H1 (cell line): Measurements from ENCODE around the gene C1GALT1C1. TPM values are rescaled to one million over a fixed set of nuclear protein-coding genes. Genes with fewer than 3 reads are reported as not detected.

Experiments used
- CTCF ChIA-PET: fragments of 300-600 bp; sonication (Branson Sonifier 250); formaldehyde crosslinking; loops from one replicate; lab custom pipeline; 2021; ENCODE audit not compliant: partially characterized antibody; lab: Charles Lee
- POLR2A ChIA-PET: fragments of 300-600 bp; sonication (Branson Sonifier 250); formaldehyde crosslinking; loops from one replicate; lab custom pipeline; 2021; ENCODE audit warnings: inconsistent platforms; ENCODE audit not compliant: partially characterized antibody; lab: Charles Lee
- DNase-seq, 2 experiments: peaks; one replicate each; pipeline versions ENCODE4 v3.0.0 to v3.0.0-alpha.2; 2010 to 2022; ENCODE audit warnings: low spot score in 2 of 2, low read depth in 1 of 2, mixed read lengths in 1 of 2
- FAIRE-seq: peaks from 2 replicates; lab custom pipeline; 2011; peaks lifted over from hg19 to GRCh38; lab: Jason Lieb, UNC
- H2AFZ ChIP-seq: 2 replicates; pipeline ENCODE4 v1.8.1; 2012; ENCODE audit warnings: low read length, inconsistent platforms
- H2AK5ac ChIP-seq: 2 replicates; pipeline ENCODE4 v1.6.1; 2013; ENCODE audit warnings: low read depth, low read length
- H2BK120ac ChIP-seq: replicated peaks from 2 replicates; pipeline ENCODE3; 2013; ENCODE audit warnings: low read depth, low read length, inconsistent platforms
- H2BK12ac ChIP-seq: 2 replicates; pipeline ENCODE4 v1.6.1; 2013; ENCODE audit warnings: low read depth, low read length
- H2BK15ac ChIP-seq: 2 replicates; pipeline ENCODE4 v1.6.1; 2013; ENCODE audit warnings: low read length
- H2BK20ac ChIP-seq: 2 replicates; pipeline ENCODE4 v1.6.1; 2013; ENCODE audit warnings: low read length
- H2BK5ac ChIP-seq: 2 replicates; pipeline ENCODE4 v1.6.1; 2013; ENCODE audit warnings: low read depth, low read length
- H3K14ac ChIP-seq: 2 replicates; pipeline ENCODE4 v1.6.1; 2013; ENCODE audit warnings: inconsistent platforms; ENCODE audit not compliant: insufficient read length
- H3K18ac ChIP-seq: 2 replicates; pipeline ENCODE4 v1.6.1; 2013; ENCODE audit warnings: low read length; ENCODE audit errors: extremely low read depth
- H3K23ac ChIP-seq: 2 replicates; pipeline ENCODE4 v1.6.1; 2013; ENCODE audit warnings: inconsistent platforms; ENCODE audit not compliant: insufficient read length
- H3K23me2 ChIP-seq: 2 replicates; pipeline ENCODE4 v1.6.1; 2013; ENCODE audit warnings: low read depth, low read length
- H3K27ac ChIP-seq: 2 replicates; pipeline ENCODE4 v1.6.1; 2011; ENCODE audit warnings: low read depth, low read length, inconsistent platforms
- H3K27me3 ChIP-seq, 4 experiments: replicated peaks in 1 of 4; 1 replicate in 1 of 4; 2 replicates in 3 of 4; pipeline versions ENCODE4 v1.6.1 to v1.8.1; 2011 to 2013; ENCODE audit warnings: low read length in 3 of 4, mild to moderate bottlenecking in 3 of 4, inconsistent platforms in 2 of 4, mixed read lengths in 2 of 4, moderate library complexity in 1 of 4; ENCODE audit not compliant: control insufficient read depth in 3 of 4, insufficient read depth in 3 of 4; ENCODE audit errors: extremely low read depth in 1 of 4
- H3K36me3 ChIP-seq, 4 experiments: 2 replicates each; pipeline versions ENCODE4 v1.6.1 to v1.8.1; 2011 to 2013; ENCODE audit warnings: mild to moderate bottlenecking in 4 of 4, low read length in 3 of 4, moderate library complexity in 2 of 4, control low read depth in 1 of 4, inconsistent platforms in 1 of 4; ENCODE audit not compliant: insufficient read depth in 4 of 4, control insufficient read depth in 2 of 4
- H3K4ac ChIP-seq: replicated peaks from 2 replicates; pipeline ENCODE3; 2013; ENCODE audit warnings: low read length, low read depth, mixed read lengths, inconsistent platforms; ENCODE audit not compliant: insufficient read length
- H3K4me1 ChIP-seq, 4 experiments: replicated peaks in 1 of 4; 1 replicate in 1 of 4; 2 replicates in 3 of 4; pipeline versions ENCODE4 v1.6.1 to v1.8.1; 2011 to 2013; ENCODE audit warnings: low read length in 3 of 4, inconsistent platforms in 2 of 4, mixed read lengths in 1 of 4; ENCODE audit not compliant: insufficient read depth in 4 of 4, control insufficient read depth in 3 of 4
- H3K4me2 ChIP-seq, 2 experiments: 2 replicates each; pipeline versions ENCODE4 v1.6.1 to v1.8.1; 2011 to 2013; ENCODE audit warnings: low read depth in 2 of 2, low read length in 2 of 2, control low read depth in 1 of 2, inconsistent platforms in 1 of 2, mild to moderate bottlenecking in 1 of 2; ENCODE audit not compliant: insufficient read depth in 1 of 2
- H3K4me3 ChIP-seq, 4 experiments: fragments of 200-600, 300-600 bp in 1 of 4; sonication (generic), shearing (Covaris generic), sonication (Bioruptor Twin) in 1 of 4; 2 replicates each; pipeline versions ENCODE4 v1.5.1 to v1.8.1; 2011 to 2016; ENCODE audit warnings: low read length in 4 of 4, low read depth in 3 of 4, control low read depth in 2 of 4, inconsistent platforms in 2 of 4, mild to moderate bottlenecking in 2 of 4, mixed read lengths in 1 of 4, moderate library complexity in 1 of 4; ENCODE audit not compliant: insufficient read depth in 2 of 4; ENCODE audit errors: extremely low read depth in 1 of 4
- H3K56ac ChIP-seq: replicated peaks from 2 replicates; pipeline ENCODE3; 2013; ENCODE audit warnings: low read depth, mild to moderate bottlenecking, mixed read lengths, low read length, inconsistent platforms; ENCODE audit not compliant: insufficient read length
- H3K79me1 ChIP-seq: 2 replicates; pipeline ENCODE4 v1.6.1; 2013; ENCODE audit warnings: low read depth, low read length, control low read depth
- H3K79me2 ChIP-seq, 2 experiments: 2 replicates each; pipeline versions ENCODE4 v1.6.1 to v1.8.1; 2012 to 2013; ENCODE audit warnings: low read length in 2 of 2, mild to moderate bottlenecking in 2 of 2, inconsistent platforms in 1 of 2; ENCODE audit not compliant: insufficient read depth in 2 of 2, control insufficient read depth in 1 of 2
- H3K9ac ChIP-seq, 4 experiments: replicated peaks in 1 of 4; 1 replicate in 1 of 4; 2 replicates in 3 of 4; pipeline versions ENCODE4 v1.6.1 to v1.8.1; 2011 to 2013; ENCODE audit warnings: low read depth in 3 of 4, low read length in 3 of 4, control low read depth in 2 of 4, mild to moderate bottlenecking in 2 of 4, moderate library complexity in 2 of 4, inconsistent platforms in 1 of 4; ENCODE audit errors: extremely low read depth in 1 of 4
- H3K9me3 ChIP-seq, 2 experiments: 2 replicates each; pipeline versions ENCODE4 v1.6.1 to v1.8.1; 2012 to 2013; ENCODE audit warnings: mild to moderate bottlenecking in 2 of 2, moderate library complexity in 2 of 2, control low read depth in 1 of 2, inconsistent platforms in 1 of 2, low read depth in 1 of 2, low read length in 1 of 2, mixed read lengths in 1 of 2; ENCODE audit not compliant: insufficient read depth in 2 of 2
- H4K20me1 ChIP-seq, 2 experiments: replicated peaks in 1 of 2; 2 replicates each; pipeline versions ENCODE3 to v1.8.1; 2011 to 2013; ENCODE audit warnings: inconsistent platforms in 2 of 2, low read length in 2 of 2, mild to moderate bottlenecking in 1 of 2; ENCODE audit not compliant: insufficient read depth in 2 of 2, control insufficient read depth in 1 of 2
- H4K5ac ChIP-seq: 2 replicates; pipeline ENCODE4 v1.6.1; 2013; ENCODE audit warnings: low read length, low read depth, mixed read lengths, inconsistent platforms; ENCODE audit not compliant: insufficient read length
- H4K8ac ChIP-seq: 2 replicates; pipeline ENCODE4 v1.8.0; 2013; ENCODE audit warnings: mild to moderate bottlenecking, moderate library complexity, low read length, inconsistent platforms; ENCODE audit not compliant: insufficient read depth; ENCODE audit errors: extremely low read depth
- H4K91ac ChIP-seq: replicated peaks from 2 replicates; pipeline ENCODE3; 2013; ENCODE audit warnings: low read length, mixed read lengths, inconsistent platforms; ENCODE audit not compliant: insufficient read length
- BCL11A ChIP-seq, 2 experiments: IDR thresholded peaks; one replicate each; pipeline ENCODE4 v1.6.1; 2011; ENCODE audit warnings: low read depth in 2 of 2, low read length in 2 of 2, mild to moderate bottlenecking in 2 of 2
- CTBP2 ChIP-seq: IDR thresholded peaks from 2 replicates; pipeline ENCODE4 v1.7.0; 2011; ENCODE audit warnings: borderline replicate concordance, mild to moderate bottlenecking, moderate library complexity, mixed read lengths, low read length; ENCODE audit not compliant: insufficient read depth, insufficient read length
- HDAC2 ChIP-seq, 2 experiments: fragments of 300-600 bp in 1 of 2; sonication (generic) in 1 of 2; IDR thresholded peaks; 2 replicates each; pipeline ENCODE4 v1.6.1; 2011 to 2012; ENCODE audit warnings: low read depth in 2 of 2, low read length in 2 of 2, mild to moderate bottlenecking in 2 of 2, moderate library complexity in 2 of 2, borderline replicate concordance in 1 of 2, inconsistent platforms in 1 of 2
- KDM1A ChIP-seq: fragments of 200-600, 300-600 bp; sonication (generic); IDR thresholded peaks from 2 replicates; pipeline ENCODE4 v1.7.1; 2016; ENCODE audit warnings: mild to moderate bottlenecking, low read length, borderline replicate concordance
- KDM5A ChIP-seq: fragments of 200-600 bp; IDR thresholded peaks from 2 replicates; pipeline ENCODE4 v1.7.1; 2012; ENCODE audit warnings: mild to moderate bottlenecking, low read length, inconsistent platforms, mixed read lengths
- POLR2A ChIP-seq, 2 experiments: IDR thresholded peaks; 1 replicate in 1 of 2; 2 replicates in 1 of 2; pipeline ENCODE4 v1.6.1; 2011; ENCODE audit warnings: low read depth in 2 of 2, low read length in 2 of 2, mild to moderate bottlenecking in 2 of 2; ENCODE audit errors: control extremely low read depth in 1 of 2
- SRF ChIP-seq: IDR thresholded peaks from 2 replicates; pipeline ENCODE4 v1.6.1; 2011; ENCODE audit warnings: mild to moderate bottlenecking, low read depth, low read length, moderate library complexity
- WGBS, 2 experiments: shearing (Covaris generic) in 1 of 2; methylation state at CpG; one replicate each; pipeline versions ENCODE4 v1.1.6 to v1.1.7; 2013 to 2015; ENCODE audit warnings: low lambda C conversion rate in 2 of 2, mixed read lengths in 2 of 2, inconsistent platforms in 1 of 2, low coverage in 1 of 2, missing lambda C conversion rate in 1 of 2; ENCODE audit not compliant: insufficient replicate concordance in 2 of 2, insufficient coverage in 1 of 2, insufficient read length in 1 of 2; ENCODE audit errors: extremely low coverage in 1 of 2, missing lambda C conversion rate in 1 of 2; 5-methylcytosine and 5-hydroxymethylcytosine counted together
- polyA plus RNA-seq, 7 experiments: library from polyadenylated mRNA; depleted of rRNA in 3 of 7; stranded (reverse) in 5 of 7; unstranded in 2 of 7; fragments of >200 nt in 5 of 7; fragments of 200-250 nt in 2 of 7; gene quantifications; 1 replicate in 5 of 7; 2 replicates in 1 of 7; 4 replicates in 1 of 7; pipeline versions ENCODE4 v1.2.1 to v1.2.3, GENCODE V29; 2011 to 2013; ENCODE audit warnings: missing spikeins in 2 of 7, mixed read lengths in 2 of 7
- total RNA-seq: library from RNA; stranded (reverse); fragmentation: NEBNext Ultra II Directional; extraction: Animal tissue kit (Norgen Biotek cat#: 25700); gene quantifications from 2 replicates; pipeline ENCODE4 v1.2.1, GENCODE V29; 2021
- TF ChIP-seq, protein P1 (sequence below): IDR thresholded peaks from 2 replicates; pipeline ENCODE4 v1.6.1; 2012; ENCODE audit warnings: inconsistent platforms

Gene C1GALT1C1
- total and polyA plus RNA-seq, 2 of the 8 experiments (the other 6 are each of a cell fraction or from before 2014, with no cell fraction given): 12.5 to 13.9 TPM

DNA sequence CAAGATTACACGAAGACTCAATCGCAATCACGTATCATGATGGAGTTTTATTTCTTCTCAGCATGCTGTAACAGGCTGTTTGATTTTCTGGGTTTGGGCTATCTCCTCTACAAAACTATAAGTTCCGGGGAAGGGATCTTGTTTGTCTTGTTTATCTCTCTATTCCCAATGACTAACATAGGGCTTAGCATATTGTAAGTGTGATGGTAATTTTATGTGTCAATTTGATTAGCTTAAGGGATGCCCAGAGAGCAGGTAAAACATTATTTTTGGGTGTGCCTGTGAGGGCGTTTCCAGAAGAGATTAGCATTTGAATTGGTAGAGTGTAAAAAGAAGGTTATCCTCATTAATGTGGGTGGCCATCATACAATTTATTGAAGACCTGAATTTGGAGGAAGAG, 32.8 kb upstream of the C1GALT1C1 start:
- no peak overlapping the region for H3K4me3 ChIP-seq
- TF ChIP-seq KDM1A (no peak), SRF (no peak), KDM5A (no peak), HDAC2 (IDR thresholded peaks at IDR 0.05; ENCODE audit: borderline replicate concordance in 1 of 2, low read depth in 2 of 2, low read length in 2 of 2) (no peak), CTBP2 (no peak), POLR2A (IDR thresholded peaks at IDR 0.05; ENCODE audit: control extremely low read depth in 1 of 2, low read depth in 2 of 2, low read length in 2 of 2) (no peak), BCL11A (IDR thresholded peaks at IDR 0.05; ENCODE audit: low read depth in 2 of 2, low read length in 2 of 2) (no peak)
- TF ChIP-seq, protein P1, sequence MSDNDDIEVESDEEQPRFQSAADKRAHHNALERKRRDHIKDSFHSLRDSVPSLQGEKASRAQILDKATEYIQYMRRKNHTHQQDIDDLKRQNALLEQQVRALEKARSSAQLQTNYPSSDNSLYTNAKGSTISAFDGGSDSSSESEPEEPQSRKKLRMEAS: no peak

More for the DNA sequence above, 32.8 kb upstream of the C1GALT1C1 start:
- no peaks in the 10 kb centered on the region for H3K79me1 ChIP-seq
- H4K5ac ChIP-seq: no peak overlapping the region
- no peak overlapping the region for H2BK120ac ChIP-seq
- DNase-seq: no peak
- no peak overlapping the region for H3K9ac ChIP-seq
- no peak overlapping the region for H2BK5ac ChIP-seq
- H3K4me2 ChIP-seq: no peak overlapping the region
- 79% methylated on average over 5 of the region's 5 CpGs; no CpG with 5 or more reads in 1 of the 2 experiments for WGBS, 2 experiments
- H4K91ac ChIP-seq: no peak overlapping the region
- no peak overlapping the region for H2AK5ac ChIP-seq
- ChIA-PET POLR2A (interaction anchor here (1.2 kb wide), 1 partner anchor 33 kb away, joined by 3 read pairs; the partner anchor contains the start of gene C1GALT1C1), CTCF (interaction anchor here (0.8 to 1.9 kb wide), 3 partner anchors 10 to 177 kb away, joined by 4 to 6 read pairs (median 5); no protein-coding TSS in a partner anchor)
- H4K8ac ChIP-seq: no peak overlapping the region
- no peaks in the 10 kb centered on the region for H4K20me1 ChIP-seq
- H3K27ac ChIP-seq: no peak overlapping the region
- no peak overlapping the region for H2BK12ac ChIP-seq
- no peak overlapping the region for H3K4ac ChIP-seq
- H3K18ac ChIP-seq: no peak overlapping the region
- no peak for FAIRE-seq
- H3K23me2 ChIP-seq: no peaks in the 10 kb centered on the region
- no peak overlapping the region for H2BK20ac ChIP-seq
- H3K9me3 ChIP-seq: no peaks in the 10 kb centered on the region
- no peak overlapping the region for H3K23ac ChIP-seq
- peaks cover 0 to 2% (median 0%) of the 10 kb centered on the region in 4 experiments; a peak in 1 of 7 replicates for H3K4me1 ChIP-seq
- H3K27me3 ChIP-seq: no peaks in the 10 kb centered on the region
- H3K79me2 ChIP-seq: no peaks in the 10 kb centered on the region
- no peaks in the 10 kb centered on the region for H3K36me3 ChIP-seq
- H3K56ac ChIP-seq: no peak overlapping the region
- no peak overlapping the region for H3K14ac ChIP-seq
- H2BK15ac ChIP-seq: no peak overlapping the region
- no peak overlapping the region for H2AFZ ChIP-seq
